Ureter (tissue), 1 donor: ENCODE results near the gene BLVRA. TPM values are rescaled to one million over a fixed set of nuclear protein-coding genes. Genes with fewer than 3 reads are reported as not detected.

Source experiments
- total RNA-seq: library from RNA; stranded (reverse); gene quantifications from one replicate; pipeline ENCODE4 v1.2.4, GENCODE V29; 2023
- donor health status: DM: yes; HTN: yes; CAD: no.

Gene BLVRA
- total RNA-seq, 1 donor from 2014 or later, result 35.9 TPM

Other genes starting within 250 kb of the BLVRA start
- gene STK17A, start 175.6 kb upstream of the BLVRA start, total RNA-seq, result 7.7 TPM
- gene COA1, start 29.2 kb upstream of the BLVRA start, total RNA-seq, result 76.2 TPM
- gene MRPS24, start 110.8 kb downstream of the BLVRA start, total RNA-seq, result 66.7 TPM
- 39.1 TPM for gene URGCP, start 147.9 kb downstream of the BLVRA start, total RNA-seq
- 27.4 TPM for gene UBE2D4, start 167.8 kb downstream of the BLVRA start, total RNA-seq
- gene SPDYE1, start 239.2 kb downstream of the BLVRA start, total RNA-seq, result not detected